Measurements from ENCODE around the gene LRRC15. TPM values are rescaled to one million over a fixed set of nuclear protein-coding genes. Genes with fewer than 3 reads are reported as not detected.

The LRRC15 gene
- total RNA-seq, 4 donors from 2014 or later: 0.13 to 0.66 (median 0.34) TPM; not detected in 1

DNA sequence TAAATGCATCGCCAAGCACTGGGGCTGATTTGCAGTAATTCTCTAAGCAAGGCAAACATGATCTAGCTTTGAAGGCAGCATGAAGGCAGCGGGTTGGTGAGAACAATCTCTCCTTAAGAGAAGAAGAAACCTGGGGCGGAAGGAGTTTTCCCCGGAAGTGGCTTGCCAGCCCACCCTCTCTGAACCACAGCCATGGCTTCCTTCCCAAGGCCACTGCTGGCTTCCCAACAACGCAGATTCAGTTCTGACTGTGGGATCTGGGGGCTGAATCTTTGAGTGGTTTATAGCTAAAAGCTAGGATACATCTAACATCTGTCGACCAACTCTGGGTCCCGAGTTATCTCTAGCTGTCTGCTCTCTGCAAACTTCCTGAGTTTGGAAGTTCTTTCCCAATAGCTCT lies 14.2 kb downstream of the LRRC15 start:
- Histone ChIP-seq H3K27ac (replicated peaks in 1 of 4) (no peak overlapping the region), H3K4me3 (no peak overlapping the region), H3K36me3 (no peaks in the 10 kb centered on the region), H3K4me1 (no peaks in the 10 kb centered on the region), H3K27me3 (peaks cover 0 to 6% (median 0%) of the 10 kb centered on the region in 4 donors), H3K9me3 (no peaks in the 10 kb centered on the region)
- 83% methylated on average over 7 of the region's 7 CpGs for WGBS
- no peak for DNase-seq (ENCODE audit: extremely low spot score)
- intact Hi-C loops (cut with DNase I): no loop called here
- TF ChIP-seq POLR2AphosphoS5 (IDR thresholded peaks at IDR 0.05) (no peak), POLR2A (IDR thresholded peaks at IDR 0.05; ENCODE audit: low read depth) (no peak), EP300 (IDR thresholded peaks at IDR 0.05) (no peak), CTCF (IDR thresholded peaks at IDR 0.05) (no peak)

DNA sequence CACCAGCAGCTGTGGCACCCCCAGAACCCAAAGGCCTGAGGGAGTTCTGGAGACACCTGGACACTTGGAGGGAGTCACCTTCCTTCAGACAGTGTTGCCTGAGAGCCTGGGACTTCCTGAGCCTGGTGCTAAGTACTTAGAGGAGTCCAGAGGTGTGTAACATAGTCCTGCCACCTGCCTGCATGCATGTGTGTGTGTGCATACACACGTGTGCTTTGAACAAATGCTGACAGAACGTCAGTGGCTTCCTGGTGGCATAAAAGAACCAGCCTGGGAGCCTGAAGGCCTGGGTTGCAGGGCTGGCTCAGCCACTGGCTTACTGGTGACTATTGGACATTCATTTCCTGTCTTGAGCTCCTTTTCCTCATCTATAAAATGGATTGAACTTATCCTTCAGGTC lies 15.2 kb downstream of the LRRC15 start:
- Histone ChIP-seq H3K27ac (replicated peaks in 1 of 4) (no peak overlapping the region), H3K36me3 (no peaks in the 10 kb centered on the region), H3K4me1 (no peaks in the 10 kb centered on the region), H3K9me3 (no peaks in the 10 kb centered on the region), H3K4me3 (no peak overlapping the region), H3K27me3 (peaks cover 0 to 6% (median 0%) of the 10 kb centered on the region in 4 donors)
- intact Hi-C loops (cut with DNase I): no loop called here
- TF ChIP-seq CTCF (IDR thresholded peaks at IDR 0.05) (no peak), POLR2A (IDR thresholded peaks at IDR 0.05; ENCODE audit: low read depth) (no peak), EP300 (IDR thresholded peaks at IDR 0.05) (no peak), POLR2AphosphoS5 (IDR thresholded peaks at IDR 0.05) (no peak)
- 61% methylated on average over 2 of the region's 2 CpGs for WGBS
- DNase-seq (ENCODE audit: extremely low spot score): no peak

- H3K4me1 ChIP-seq: no peaks in the 10 kb centered on the region
- 87% methylated on average over 10 of the region's 10 CpGs for WGBS
- no peaks in the 10 kb centered on the region for H3K9me3 ChIP-seq
- no peak for DNase-seq (ENCODE audit: extremely low spot score)
- no peak for TF ChIP-seq CTCF (IDR thresholded peaks at IDR 0.05)
- no peak for TF ChIP-seq POLR2AphosphoS5 (IDR thresholded peaks at IDR 0.05)
- no peak for TF ChIP-seq POLR2A (IDR thresholded peaks at IDR 0.05; ENCODE audit: low read depth)
- no peak for TF ChIP-seq EP300 (IDR thresholded peaks at IDR 0.05)
- no peak overlapping the region for H3K27ac ChIP-seq (replicated peaks in 1 of 4)
- H3K27me3 ChIP-seq: peaks cover 0 to 6% (median 0%) of the 10 kb centered on the region in 4 donors
- intact Hi-C loops (cut with DNase I): no loop called here
- no peaks in the 10 kb centered on the region for H3K36me3 ChIP-seq
- H3K4me3 ChIP-seq: no peak overlapping the region
Measured at GRCh38 chr3:194352667-194353246, 16.8 kb downstream of the LRRC15 start.

DNA sequence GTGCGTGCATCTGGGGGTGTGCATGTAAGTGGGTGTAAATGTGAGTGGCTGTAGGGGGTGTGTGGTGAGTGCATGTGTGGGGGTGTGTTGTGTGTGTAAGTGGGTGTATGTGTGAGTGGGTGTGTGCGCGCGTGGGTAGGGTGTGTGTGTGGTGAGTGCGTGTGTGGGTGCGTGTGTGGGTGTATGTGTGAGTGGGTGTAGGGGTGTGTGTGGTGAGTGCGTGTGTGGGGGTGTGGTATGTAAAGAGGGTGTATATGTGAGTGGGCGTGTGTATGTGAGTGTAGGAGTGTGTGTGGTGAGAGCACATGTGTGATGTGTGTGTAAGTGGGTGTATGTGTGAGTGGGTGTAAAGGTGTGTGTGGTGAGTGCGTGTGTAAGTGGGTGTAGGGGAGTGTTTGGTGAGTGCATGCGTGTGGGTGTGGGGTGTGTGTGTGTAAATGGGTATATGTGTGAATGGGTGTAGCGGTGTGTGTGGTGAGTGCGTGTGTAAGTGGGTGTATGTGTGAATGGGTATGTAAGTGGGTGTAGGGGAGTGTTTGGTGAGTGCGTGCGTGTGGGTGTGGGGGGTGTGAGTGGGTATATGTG lies 17.5 kb downstream of the LRRC15 start:
- H3K27ac ChIP-seq (replicated peaks in 1 of 4): no peak overlapping the region
- no peaks in the 10 kb centered on the region for H3K4me1 ChIP-seq
- no peak for DNase-seq (ENCODE audit: extremely low spot score)
- no peaks in the 10 kb centered on the region for H3K9me3 ChIP-seq
- intact Hi-C loops (cut with DNase I): no loop called here
- TF ChIP-seq EP300 (IDR thresholded peaks at IDR 0.05) (no peak), POLR2AphosphoS5 (IDR thresholded peaks at IDR 0.05) (no peak), POLR2A (IDR thresholded peaks at IDR 0.05; ENCODE audit: low read depth) (no peak), CTCF (IDR thresholded peaks at IDR 0.05) (no peak)
- peaks cover 0 to 6% (median 0%) of the 10 kb centered on the region in 4 donors for H3K27me3 ChIP-seq
- no peak overlapping the region for H3K4me3 ChIP-seq
- 93% methylated on average over 14 of the region's 14 CpGs for whole genome bisulfite sequencing
- H3K36me3 ChIP-seq: no peaks in the 10 kb centered on the region
